Adrenal gland (tissue), 12 donors: ENCODE results near the gene CABP1. TPM values are rescaled to one million over a fixed set of nuclear protein-coding genes. Genes with fewer than 3 reads are reported as not detected.

Source experiments
- DNase-seq, 7 donors: peaks; one replicate each; pipeline ENCODE4 v3.0.0-alpha.2; 2019 to 2020
- H3K27ac ChIP-seq, 5 donors: fragments of 200-600 bp; sonication (generic) in 4 of 5; 1 replicate in 3 of 5; 2 replicates in 2 of 5; pipeline versions ENCODE4 v1.5.1 to v1.8.0; 2016 to 2020; ENCODE audit warnings: mild to moderate bottlenecking in 1 of 5
- H3K27me3 ChIP-seq: fragments of 200-600 bp; 2 replicates; pipeline ENCODE4 v1.8.0; 2021
- H3K36me3 ChIP-seq, 2 donors: fragments of 200-600 bp; replicated peaks in 1 of 2; 1 replicate in 1 of 2; 2 replicates in 1 of 2; pipeline versions ENCODE4 v1.5.1 to v1.8.0; 2018 to 2022
- H3K4me1 ChIP-seq, 2 donors: fragments of 200-600 bp; replicated peaks in 1 of 2; 1 replicate in 1 of 2; 2 replicates in 1 of 2; pipeline versions ENCODE4 v1.5.1 to v1.8.0; 2018 to 2021
- H3K4me3 ChIP-seq, 4 donors: fragments of 200-600 bp; sonication (generic) in 3 of 4; one replicate each; pipeline ENCODE4 v1.5.1; 2016 to 2018
- H3K9me3 ChIP-seq, 3 donors: fragments of 200-600 bp; sonication (generic) in 1 of 3; replicated peaks in 1 of 3; 1 replicate in 2 of 3; 2 replicates in 1 of 3; pipeline versions ENCODE4 v1.5.1 to v1.8.0; 2016 to 2021
- POLR2A ChIP-seq, 2 donors: fragments of 450-650 bp; IDR thresholded peaks; one replicate each; pipeline ENCODE4 v1.6.1; 2017; ENCODE audit warnings: antibody characterized with exemption in 2 of 2, mild to moderate bottlenecking in 2 of 2, moderate library complexity in 1 of 2
- WGBS, 4 donors: extraction: QIAGEN DNeasy Blood & Tissue Kit in 2 of 4; methylation state at CpG; one replicate each; pipeline versions ENCODE4 v1.1.5 to v1.1.7; 2013 to 2017; 5-methylcytosine and 5-hydroxymethylcytosine counted together
- intact Hi-C, 2 donors: fragments of 100-400 bp; cut with DNase I; formaldehyde crosslinking; loops; one replicate each; pipeline versions ENCODE4 v1.14.1 to v1.15.0; 2022 to 2023
- polyA plus RNA-seq, 3 donors: library from polyadenylated mRNA; stranded (reverse); fragments of 200-250 nt in 2 of 3; fragments of 350-450 nt in 1 of 3; fragmentation: Illumina TruSeq in 1 of 3; extraction: RNeasy Lipid Tissue Mini Kit (QIAGEN cat#74804) in 1 of 3; gene quantifications; one replicate each; pipeline ENCODE4 v1.2.3, GENCODE V29; 2013 to 2014
- total RNA-seq, 9 donors: library from RNA; depleted of rRNA in 4 of 9; stranded (reverse); fragments of >200 nt in 4 of 9; fragments of 120-200 nt in 1 of 9; fragmentation: NEBNext Ultra II Directional in 1 of 9; extraction: Animal tissue kit (Norgen Biotek cat#: 25700) in 1 of 9; gene quantifications; one replicate each; pipeline versions ENCODE4 v1.1.0 to v1.2.4, GENCODE V29; 2013 to 2023
- TF ChIP-seq, protein P1 (sequence below), 6 experiments: fragments of 450-650 bp in 4 of 6; fragments of 200-600 bp in 2 of 6; sonication (generic) in 1 of 6; IDR thresholded peaks; 1 replicate in 5 of 6; 2 replicates in 1 of 6; pipeline versions ENCODE4 v1.5.1 to v1.8.0; 2016 to 2021; ENCODE audit warnings: antibody characterized with exemption in 6 of 6, mild to moderate bottlenecking in 2 of 6, moderate library complexity in 1 of 6
- donor health status: healthy with polysubstance abuse.
- donor health status: Bipolar disorder and iron deficiency.
- donor health status: DM: yes; HTN: yes; CAD: no.
- donor health status: DM: no; HTN: no; CAD: no.
- donor health status: DM: no; HTN: no; CAD: no.
- donor health status: DM: yes; HTN: yes; CAD: no.

CABP1 gene
- total and polyA plus RNA-seq, 12 donors, result 0.42 to 5.1 (median 2.3) TPM; not detected in 1

DNA sequence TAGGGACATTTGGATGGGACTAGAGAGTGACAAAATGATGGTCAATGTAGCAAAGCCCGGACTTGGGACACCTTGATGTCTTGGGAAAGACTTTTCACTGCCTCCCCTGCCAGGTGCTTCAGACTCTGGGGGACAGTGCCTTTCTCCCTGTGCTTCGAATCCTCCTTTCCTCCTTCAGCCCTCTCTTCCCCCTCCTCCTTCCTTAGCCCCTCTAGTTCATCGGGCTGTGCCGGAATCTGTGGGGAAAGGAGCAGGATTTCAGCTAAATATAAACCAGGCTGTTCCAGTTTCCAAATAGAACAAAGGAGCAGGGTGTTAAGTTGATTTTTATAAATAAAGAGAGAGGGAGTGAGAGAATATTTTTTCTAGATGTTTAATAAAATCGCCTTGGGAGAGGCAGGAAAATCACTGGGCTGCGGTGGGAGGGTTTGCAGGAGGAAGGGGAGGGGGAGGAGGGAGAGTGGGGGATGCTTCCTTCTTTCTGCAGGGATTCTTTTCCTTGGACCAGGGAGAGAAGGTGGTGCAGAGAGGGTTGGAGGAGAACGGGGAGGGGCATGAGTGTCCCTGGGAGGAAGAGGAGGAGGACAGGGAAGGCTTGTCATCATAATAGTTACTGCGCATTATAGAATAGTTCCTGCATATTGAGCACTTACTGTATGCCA, 21.3 kb upstream of the CABP1 start:
- DNase-seq, result no peak
- Histone ChIP-seq H3K36me3 (no peaks in the 10 kb centered on the region), H3K27ac (no peak overlapping the region), H3K27me3 (no peaks in the 10 kb centered on the region), H3K9me3 (no peaks in the 10 kb centered on the region), H3K4me3 (no peak overlapping the region), H3K4me1 (no peaks in the 10 kb centered on the region)
- 32 to 38% (median 34%) methylated on average over 8 of the region's 8 CpGs for WGBS, 4 donors
- TF ChIP-seq POLR2A (IDR thresholded peaks at IDR 0.05), result no peak
- TF ChIP-seq, protein P1, sequence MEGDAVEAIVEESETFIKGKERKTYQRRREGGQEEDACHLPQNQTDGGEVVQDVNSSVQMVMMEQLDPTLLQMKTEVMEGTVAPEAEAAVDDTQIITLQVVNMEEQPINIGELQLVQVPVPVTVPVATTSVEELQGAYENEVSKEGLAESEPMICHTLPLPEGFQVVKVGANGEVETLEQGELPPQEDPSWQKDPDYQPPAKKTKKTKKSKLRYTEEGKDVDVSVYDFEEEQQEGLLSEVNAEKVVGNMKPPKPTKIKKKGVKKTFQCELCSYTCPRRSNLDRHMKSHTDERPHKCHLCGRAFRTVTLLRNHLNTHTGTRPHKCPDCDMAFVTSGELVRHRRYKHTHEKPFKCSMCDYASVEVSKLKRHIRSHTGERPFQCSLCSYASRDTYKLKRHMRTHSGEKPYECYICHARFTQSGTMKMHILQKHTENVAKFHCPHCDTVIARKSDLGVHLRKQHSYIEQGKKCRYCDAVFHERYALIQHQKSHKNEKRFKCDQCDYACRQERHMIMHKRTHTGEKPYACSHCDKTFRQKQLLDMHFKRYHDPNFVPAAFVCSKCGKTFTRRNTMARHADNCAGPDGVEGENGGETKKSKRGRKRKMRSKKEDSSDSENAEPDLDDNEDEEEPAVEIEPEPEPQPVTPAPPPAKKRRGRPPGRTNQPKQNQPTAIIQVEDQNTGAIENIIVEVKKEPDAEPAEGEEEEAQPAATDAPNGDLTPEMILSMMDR (IDR thresholded peaks at IDR 0.05), result no peak
- intact Hi-C loops, result no loop called here

DNA sequence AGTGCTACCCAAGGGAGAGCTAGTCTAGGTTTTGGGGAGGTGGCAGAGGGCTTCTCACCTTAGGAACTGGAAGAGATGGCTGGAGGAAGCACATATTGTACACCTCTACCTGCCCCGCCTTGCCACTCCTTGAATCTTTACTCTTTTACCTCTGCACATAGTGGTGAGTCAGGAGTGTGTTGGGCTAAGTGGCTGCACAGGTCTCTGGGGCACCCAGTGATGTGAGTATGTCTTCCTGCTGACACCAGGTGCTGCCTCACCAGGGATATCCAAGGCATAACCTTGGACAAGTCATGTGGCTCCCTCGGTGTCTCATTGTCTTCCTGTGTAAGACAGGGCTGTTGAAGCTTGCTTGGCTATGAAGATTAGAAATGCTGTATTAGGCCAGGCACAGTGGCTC, 19.8 kb upstream of the CABP1 start:
- Histone ChIP-seq H3K27me3 (no peaks in the 10 kb centered on the region), H3K36me3 (no peaks in the 10 kb centered on the region), H3K27ac (no peak overlapping the region), H3K4me1 (no peaks in the 10 kb centered on the region), H3K4me3 (no peak overlapping the region), H3K9me3 (no peaks in the 10 kb centered on the region)
- intact Hi-C loops, result no loop called here
- no peak for TF ChIP-seq POLR2A (IDR thresholded peaks at IDR 0.05)
- no peak for DNase-seq
- WGBS, 4 donors, result 71 to 79% (median 77%) methylated on average over 2 of the region's 2 CpGs; no CpG with 5 or more reads in 1 of the 4 donors

DNA sequence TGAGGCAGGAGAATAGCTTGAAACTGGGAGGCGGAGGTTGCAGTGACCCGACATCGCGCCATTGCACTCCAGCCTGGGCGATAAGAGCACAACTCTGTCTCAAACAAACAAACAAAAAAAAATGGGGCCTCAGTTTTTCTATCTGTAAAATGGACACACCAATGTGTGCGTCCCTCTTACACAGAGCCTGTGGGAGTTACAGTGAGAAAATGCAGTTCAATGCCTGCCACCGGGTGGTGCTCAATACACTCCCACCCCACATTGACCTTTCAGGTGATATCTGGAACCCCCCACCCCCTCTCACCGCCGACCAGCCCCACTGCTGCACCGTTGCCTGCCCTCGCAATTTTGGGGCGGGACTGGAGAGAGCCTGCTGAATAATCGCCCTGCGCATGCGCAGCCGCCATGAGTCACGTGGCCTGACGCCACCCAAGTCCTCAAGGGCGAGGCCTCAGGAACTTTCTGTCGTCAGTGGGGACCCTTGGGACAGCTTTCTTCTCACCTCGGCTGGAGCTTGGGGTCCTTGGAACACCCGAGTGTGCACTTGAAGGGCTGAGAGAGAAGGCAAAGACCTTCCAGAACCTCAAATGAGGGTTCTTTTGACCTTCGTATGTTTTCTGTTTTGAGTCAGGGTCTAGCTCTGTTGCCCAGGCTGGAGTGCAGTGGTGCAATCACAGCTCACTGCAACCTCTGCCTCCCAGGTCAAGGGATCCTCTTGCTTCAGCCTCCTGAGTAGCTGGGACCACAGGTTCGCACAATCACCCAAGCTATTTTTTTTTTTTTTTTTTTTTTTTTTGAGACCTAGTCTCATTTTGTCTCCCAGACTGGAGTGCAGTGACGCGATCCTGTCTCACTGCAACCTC, 14.6 kb upstream of the CABP1 start:
- 76 to 86% (median 82%) methylated on average over 16 to 26 of the region's 26 CpGs for WGBS, 4 donors

DNA sequence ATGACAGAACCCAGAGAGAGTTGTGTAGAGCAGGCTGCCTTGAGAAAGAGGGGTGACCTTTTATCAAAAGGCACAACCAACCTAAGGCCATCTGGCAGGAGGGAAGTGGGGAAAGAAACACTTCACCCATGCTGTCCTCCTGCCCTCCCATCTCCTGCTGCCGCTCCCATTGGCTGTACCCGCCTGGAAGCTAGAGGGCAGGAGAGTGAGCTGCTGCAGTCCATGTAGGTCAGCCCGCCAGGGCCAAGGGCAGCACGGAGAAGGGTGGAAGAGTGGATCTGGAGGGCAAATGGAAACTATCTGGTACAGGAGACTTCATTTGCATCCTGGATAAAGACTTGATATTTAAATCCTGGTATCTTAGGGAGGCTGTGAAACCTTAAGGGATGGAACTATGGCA, 11.5 kb upstream of the CABP1 start:
- intact Hi-C loops, result no loop called here
- no peaks in the 10 kb centered on the region for H3K27me3 ChIP-seq
- TF ChIP-seq, protein P1 (IDR thresholded peaks at IDR 0.05), result peak; percentile 25 to 48 (median 38)
- no peak for TF ChIP-seq POLR2A (IDR thresholded peaks at IDR 0.05)
- no peaks in the 10 kb centered on the region for H3K4me1 ChIP-seq
- peak in 6 of 7 donors; percentile 57 to 70 (median 67) for DNase-seq
- H3K27ac ChIP-seq, result no peak overlapping the region
- no peak overlapping the region for H3K4me3 ChIP-seq
- 18 to 25% (median 21%) methylated on average over 4 of the region's 4 CpGs for WGBS, 4 donors
- no peaks in the 10 kb centered on the region for H3K9me3 ChIP-seq
- no peaks in the 10 kb centered on the region for H3K36me3 ChIP-seq

More for the DNA sequence above, 14.6 kb upstream of the CABP1 start:
- Histone ChIP-seq H3K4me3 (no peak overlapping the region), H3K36me3 (no peaks in the 10 kb centered on the region), H3K9me3 (no peaks in the 10 kb centered on the region), H3K27ac (no peak overlapping the region), H3K27me3 (no peaks in the 10 kb centered on the region), H3K4me1 (no peaks in the 10 kb centered on the region)
- intact Hi-C loops, result no loop called here
- peak in 3 of 7 donors; percentile 28 to 40 (median 37) for DNase-seq
- TF ChIP-seq, protein P1 (IDR thresholded peaks at IDR 0.05), result no peak
- no peak for TF ChIP-seq POLR2A (IDR thresholded peaks at IDR 0.05)
